HG03108 (cell line): ENCODE results near the gene DYNAP.

ENCODE experiments used
- ATAC-seq: cut with Tn5 transposase; IDR thresholded peaks from one replicate; pipeline ENCODE4 v1.9.1; 2021; ENCODE audit warnings: moderate library complexity; ENCODE audit not compliant: unreplicated experiment

DYNAP gene

DNA sequence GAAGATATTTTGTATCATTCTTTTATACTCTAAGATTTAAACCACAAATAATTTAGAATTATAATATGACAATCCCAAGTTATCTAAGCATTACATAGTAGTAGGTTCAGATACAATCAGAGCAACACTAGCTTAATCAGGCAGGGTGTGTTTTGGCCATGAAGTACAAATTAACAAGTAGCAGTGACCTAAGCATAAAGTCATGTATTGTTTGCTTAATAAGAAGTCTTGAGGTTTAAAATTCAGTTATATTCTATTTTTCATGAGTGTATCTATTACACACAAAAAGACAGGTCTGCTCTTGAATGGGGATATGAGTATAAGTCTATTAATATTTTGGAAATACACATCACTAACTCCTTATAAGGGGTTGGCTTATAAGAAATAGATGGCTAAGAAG lies 39.9 kb downstream of the DYNAP start:
- ATAC-seq: no peak

DNA sequence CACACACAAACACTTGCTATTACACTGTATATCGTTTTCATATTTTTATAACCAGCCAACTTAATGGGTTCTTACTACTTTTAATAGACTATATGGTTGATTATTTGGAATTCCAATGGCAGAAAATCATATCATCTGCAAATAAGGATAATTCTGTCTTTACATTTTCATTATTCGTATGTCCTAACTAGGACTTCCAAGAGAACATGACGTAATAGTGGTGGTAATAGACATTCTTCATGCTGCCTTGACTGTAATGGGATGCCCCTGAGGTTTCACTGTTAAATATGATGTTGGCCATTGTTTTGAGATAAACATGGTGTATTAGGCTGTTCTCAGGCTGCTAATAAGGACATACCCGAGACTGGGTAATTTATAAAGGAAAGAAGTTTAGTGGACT lies 45.2 kb downstream of the DYNAP start:
- no peak for ATAC-seq

DNA sequence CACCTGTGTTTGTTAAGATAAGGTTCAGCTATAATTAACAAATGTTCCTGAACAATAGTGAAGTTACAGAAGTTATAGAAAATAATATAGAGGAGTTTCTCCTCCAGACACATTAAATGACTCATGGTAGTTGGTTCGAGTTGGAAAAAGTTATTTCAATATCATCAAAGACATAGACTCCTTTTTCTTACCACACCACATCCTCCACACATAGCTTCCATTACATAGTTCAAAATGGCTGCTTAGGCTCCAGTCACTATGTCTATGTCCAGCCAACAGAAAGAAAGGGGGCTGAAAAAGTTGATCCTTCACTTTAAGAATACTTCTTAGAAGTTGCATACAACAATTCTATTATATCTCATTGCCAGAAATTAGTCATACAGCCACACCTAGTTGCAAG lies 50.7 kb downstream of the DYNAP start:
- no peak for ATAC-seq

DNA sequence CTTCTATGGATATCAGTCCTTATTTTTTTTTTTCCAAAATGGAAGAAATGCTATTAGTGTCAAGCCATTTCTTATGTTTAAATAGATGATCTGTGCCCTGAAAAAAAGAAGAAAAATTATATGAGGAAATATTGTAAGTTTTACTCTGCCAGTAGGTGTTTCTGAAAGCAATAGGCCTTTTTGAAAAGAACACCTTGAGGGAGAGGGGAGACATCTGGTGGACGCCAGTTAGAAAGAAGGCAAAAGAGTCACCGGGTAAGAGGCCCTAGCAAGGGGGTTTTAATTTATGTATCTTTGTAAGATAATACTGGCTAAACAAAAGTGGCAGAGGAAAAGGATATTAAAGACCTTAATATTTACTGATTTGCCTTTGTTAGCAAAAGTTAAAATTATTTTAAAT lies 56.1 kb downstream of the DYNAP start:
- ATAC-seq: no peak
